Upper lobe of left lung (tissue), 4 donors: Measurements from ENCODE around the gene PTGR2.

Experiments
- EP300 ChIP-seq, 4 donors: sonication (generic); formaldehyde crosslinking; IDR thresholded peaks; one replicate each; pipeline ENCODE4 v1.5.1; 2017; ENCODE audit warnings: antibody characterized with exemption in 4 of 4, control low read depth in 2 of 4
- POLR2A ChIP-seq, 4 donors: fragments of 450-650 bp; IDR thresholded peaks; one replicate each; pipeline ENCODE4 v1.5.1; 2016 to 2017; ENCODE audit warnings: antibody characterized with exemption in 4 of 4, mild to moderate bottlenecking in 2 of 4
- TF ChIP-seq, protein P1 (sequence below), 6 experiments: fragments of 450-650 bp in 4 of 6; fragments of 200-600 bp in 2 of 6; sonication (generic) in 2 of 6; IDR thresholded peaks; one replicate each; pipeline ENCODE4 v1.5.1; 2016 to 2019; ENCODE audit warnings: antibody characterized with exemption in 6 of 6

DNA sequence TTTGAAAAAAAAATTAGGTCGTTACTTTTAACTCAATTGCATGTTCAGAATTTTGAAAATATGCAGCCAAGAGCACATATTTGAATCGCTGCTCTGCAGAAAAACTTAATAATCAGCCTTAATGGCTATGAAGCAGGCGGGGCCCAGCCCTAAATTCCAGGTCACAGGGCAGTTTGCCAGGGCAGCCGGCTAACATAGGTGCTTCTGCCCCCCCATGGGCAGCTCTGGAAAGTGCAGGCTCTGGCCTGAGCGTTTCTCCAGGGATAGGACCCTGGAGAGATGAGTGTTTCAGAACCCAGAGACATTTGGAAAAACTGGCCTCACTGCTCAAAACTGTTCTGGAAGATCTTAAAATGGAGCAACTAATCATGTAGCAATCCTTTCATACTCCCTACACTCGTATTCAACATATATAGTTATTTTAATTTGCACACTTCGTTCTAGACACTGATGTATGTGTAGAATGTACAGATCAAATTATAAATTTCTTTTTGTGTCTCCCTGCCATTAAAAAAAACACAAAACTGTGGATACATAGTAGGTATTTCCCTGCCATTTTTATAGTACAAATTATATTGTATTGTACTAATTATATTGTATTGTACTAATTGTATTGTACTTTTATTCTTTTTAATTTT is 26.0 kb upstream of the PTGR2 start:
- TF ChIP-seq POLR2A (IDR thresholded peaks at IDR 0.05): no peak
- TF ChIP-seq, protein P1, sequence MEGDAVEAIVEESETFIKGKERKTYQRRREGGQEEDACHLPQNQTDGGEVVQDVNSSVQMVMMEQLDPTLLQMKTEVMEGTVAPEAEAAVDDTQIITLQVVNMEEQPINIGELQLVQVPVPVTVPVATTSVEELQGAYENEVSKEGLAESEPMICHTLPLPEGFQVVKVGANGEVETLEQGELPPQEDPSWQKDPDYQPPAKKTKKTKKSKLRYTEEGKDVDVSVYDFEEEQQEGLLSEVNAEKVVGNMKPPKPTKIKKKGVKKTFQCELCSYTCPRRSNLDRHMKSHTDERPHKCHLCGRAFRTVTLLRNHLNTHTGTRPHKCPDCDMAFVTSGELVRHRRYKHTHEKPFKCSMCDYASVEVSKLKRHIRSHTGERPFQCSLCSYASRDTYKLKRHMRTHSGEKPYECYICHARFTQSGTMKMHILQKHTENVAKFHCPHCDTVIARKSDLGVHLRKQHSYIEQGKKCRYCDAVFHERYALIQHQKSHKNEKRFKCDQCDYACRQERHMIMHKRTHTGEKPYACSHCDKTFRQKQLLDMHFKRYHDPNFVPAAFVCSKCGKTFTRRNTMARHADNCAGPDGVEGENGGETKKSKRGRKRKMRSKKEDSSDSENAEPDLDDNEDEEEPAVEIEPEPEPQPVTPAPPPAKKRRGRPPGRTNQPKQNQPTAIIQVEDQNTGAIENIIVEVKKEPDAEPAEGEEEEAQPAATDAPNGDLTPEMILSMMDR (IDR thresholded peaks at IDR 0.05): peak; percentile 76 to 92 (median 90)
- TF ChIP-seq EP300 (IDR thresholded peaks at IDR 0.05): no peak
